CD8-positive, alpha-beta memory T cell (primary cell): ENCODE data around the gene VIPR2. TPM values are rescaled to one million over a fixed set of nuclear protein-coding genes. Genes with fewer than 3 reads are reported as not detected.
A peak's percentile ranks its signal among the peaks of the same experiment; 100 is the strongest.
"Not testable (repeated sequence)": the region's sequence is repeated elsewhere in the genome, so short reads cannot be mapped to it uniquely, and the experiment has no call there.

Experiments used
- CTCF ChIA-PET: fragments of 350-600 bp; sonication (Branson Sonifier 250); formaldehyde crosslinking; loops from one replicate; lab custom pipeline; 2021; ENCODE audit warnings: antibody characterized with exemption; lab: Charles Lee
- POLR2A ChIA-PET: fragments of 350-600 bp; sonication (Branson Sonifier 250); formaldehyde crosslinking; loops from one replicate; lab custom pipeline; 2021; ENCODE audit warnings: antibody characterized with exemption; lab: Charles Lee
- DNase-seq, 5 donors: peaks; one replicate each; pipeline versions ENCODE4 v3.0.0 to v3.0.0-alpha.2; 2020 to 2022; ENCODE audit warnings: mixed read lengths in 1 of 5
- H3K27ac ChIP-seq: one replicate; pipeline ENCODE4 v1.7.0; 2013; ENCODE audit warnings: low read depth, mild to moderate bottlenecking, low read length, moderate library complexity
- H3K27me3 ChIP-seq: 2 replicates; pipeline ENCODE4 v1.7.0; 2013; ENCODE audit warnings: low read length, mild to moderate bottlenecking; ENCODE audit not compliant: insufficient read depth, poor library complexity, severe bottlenecking
- H3K36me3 ChIP-seq: 2 replicates; pipeline ENCODE4 v1.7.0; 2013; ENCODE audit warnings: mild to moderate bottlenecking, low read length, moderate library complexity; ENCODE audit not compliant: insufficient read depth
- H3K4me1 ChIP-seq: 2 replicates; pipeline ENCODE4 v1.7.0; 2013; ENCODE audit warnings: mild to moderate bottlenecking, low read length, moderate library complexity; ENCODE audit not compliant: insufficient read depth
- H3K4me3 ChIP-seq: 2 replicates; pipeline ENCODE4 v1.7.0; 2013; ENCODE audit warnings: mild to moderate bottlenecking, low read length
- H3K9me3 ChIP-seq: 2 replicates; pipeline ENCODE4 v1.7.0; 2013; ENCODE audit warnings: mild to moderate bottlenecking, low read length
- H3K27ac Mint-ChIP-seq, 8 donors: one replicate each; pipeline ENCODE4 v1.8.0; 2020 to 2021; ENCODE audit warnings: mixed read lengths in 8 of 8, mild to moderate bottlenecking in 6 of 8, inconsistent platforms in 3 of 8, moderate library complexity in 3 of 8
- H3K27me3 Mint-ChIP-seq, 2 donors: one replicate each; pipeline ENCODE4 v1.8.0; 2020 to 2021; ENCODE audit warnings: mixed read lengths in 2 of 2, mild to moderate bottlenecking in 1 of 2, moderate library complexity in 1 of 2
- H3K36me3 Mint-ChIP-seq, 3 donors: one replicate each; pipeline ENCODE4 v1.8.0; 2020 to 2021; ENCODE audit warnings: mixed read lengths in 3 of 3, inconsistent platforms in 1 of 3, mild to moderate bottlenecking in 1 of 3
- H3K4me1 Mint-ChIP-seq, 3 donors: one replicate each; pipeline ENCODE4 v1.8.0; 2020 to 2021; ENCODE audit warnings: mixed read lengths in 3 of 3, inconsistent platforms in 1 of 3, mild to moderate bottlenecking in 1 of 3
- H3K4me3 Mint-ChIP-seq, 7 donors: one replicate each; pipeline ENCODE4 v1.8.0; 2020 to 2021; ENCODE audit warnings: mixed read lengths in 7 of 7, mild to moderate bottlenecking in 6 of 7, moderate library complexity in 4 of 7, inconsistent platforms in 2 of 7
- H3K9me3 Mint-ChIP-seq, 5 donors: one replicate each; pipeline ENCODE4 v1.8.0; 2020 to 2022; ENCODE audit warnings: mixed read lengths in 5 of 5, mild to moderate bottlenecking in 3 of 5, moderate library complexity in 2 of 5, inconsistent platforms in 1 of 5
- polyA plus RNA-seq: library from polyadenylated mRNA; unstranded; fragments of 300-500 nt; fragmentation: Illumina TruSeq; gene quantifications from one replicate; pipeline ENCODE4 v1.2.3, GENCODE V29; 2021
- total RNA-seq, 2 experiments: library from RNA; stranded (reverse); gene quantifications; one replicate each; pipeline ENCODE4 v1.2.3, GENCODE V29; 2021

VIPR2 gene
- total and polyA plus RNA-seq, 3 experiments from 2014 or later = 0.15 to 0.61 (median 0.31) TPM

GRCh38 chr7:159177284-159177953, 32.8 kb upstream of the VIPR2 start:
- Histone ChIP-seq H3K4me3 (no peak overlapping the region), H3K27me3 (no peaks in the 10 kb centered on the region), H3K36me3 (no peaks in the 10 kb centered on the region), H3K4me1 (peaks cover 20% of the 10 kb centered on the region), H3K9me3 (peaks cover 3% of the 10 kb centered on the region), H3K27ac (no peak overlapping the region)
- Mint-ChIP-seq H3K27me3 (peaks cover 4% of the 10 kb centered on the region in 2 donors), H3K36me3 (no peaks in the 10 kb centered on the region), H3K9me3 (peaks cover 10 to 20% (median 17%) of the 10 kb centered on the region in 5 donors), H3K4me3 (no peak overlapping the region), H3K27ac (peak overlapping the region in 1 of 8 donors; percentile 6), H3K4me1 (peaks cover 24 to 26% (median 25%) of the 10 kb centered on the region in 3 donors)
- POLR2A ChIA-PET = no interaction called here
- no peak for DNase-seq
- CTCF ChIA-PET = interaction anchor here (0.9 kb wide), 1 partner anchor 55 kb away, joined by 3 read pairs; no protein-coding TSS in a partner anchor

DNA sequence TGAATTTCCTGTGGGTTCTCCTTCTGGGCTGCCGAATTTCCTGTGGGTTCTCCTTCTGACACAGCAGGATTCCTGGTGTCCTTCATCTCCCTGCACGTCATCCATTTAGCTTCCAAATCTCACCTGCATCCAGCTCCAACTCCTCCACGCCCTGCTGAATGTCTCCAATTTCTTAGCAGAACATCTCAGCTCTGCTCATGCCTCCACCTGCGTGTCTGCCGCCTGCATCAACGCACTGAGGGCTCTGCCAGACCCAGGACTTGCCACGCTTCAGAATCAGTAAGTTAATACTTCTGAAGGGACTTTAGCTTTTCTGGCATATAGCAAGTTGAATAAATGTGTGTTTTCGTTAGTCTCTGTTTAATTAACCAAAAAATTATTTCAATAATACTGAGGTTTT, 31.1 kb upstream of the VIPR2 start:
- Mint-ChIP-seq H3K27ac (peak overlapping the region; percentile 16 to 91 (median 78)), H3K4me3 (peak overlapping the region in 2 of 7 donors; percentile 7 to 43), H3K36me3 (no peaks in the 10 kb centered on the region), H3K4me1 (peaks cover 24 to 26% (median 25%) of the 10 kb centered on the region in 3 donors), H3K9me3 (peaks cover 10 to 20% (median 11%) of the 10 kb centered on the region in 5 donors), H3K27me3 (peaks cover 4% of the 10 kb centered on the region in 2 donors)
- H3K36me3 ChIP-seq = no peaks in the 10 kb centered on the region
- POLR2A ChIA-PET = no interaction called here
- H3K4me3 ChIP-seq = no peak overlapping the region
- no peaks in the 10 kb centered on the region for H3K27me3 ChIP-seq
- H3K27ac ChIP-seq = no peak overlapping the region
- peaks cover 3% of the 10 kb centered on the region for H3K9me3 ChIP-seq
- CTCF ChIA-PET = no interaction called here
- peak in 2 of 5 donors; percentile 21 to 53 for DNase-seq
- peaks cover 20% of the 10 kb centered on the region for H3K4me1 ChIP-seq

DNA sequence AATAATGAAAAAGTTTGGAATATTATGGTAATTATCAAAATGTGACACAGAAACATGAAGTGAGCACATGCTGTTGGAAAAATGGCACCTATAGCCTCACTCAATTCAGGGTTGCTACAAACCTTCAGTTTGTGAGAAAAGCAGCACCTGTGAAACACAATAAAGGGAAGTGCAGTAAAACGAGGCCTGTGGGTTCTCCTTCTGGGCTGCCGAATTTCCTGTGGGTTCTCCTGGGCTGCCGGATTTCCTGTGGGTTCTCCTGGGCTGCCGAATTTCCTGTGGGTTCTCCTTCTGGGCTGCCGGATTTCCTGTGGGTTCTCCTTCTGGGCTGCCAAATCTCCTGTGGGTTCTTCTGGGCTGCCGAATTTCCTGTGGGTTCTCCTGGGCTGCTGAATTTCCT, 30.4 kb upstream of the VIPR2 start:
- H3K36me3 ChIP-seq, H3K4me3 ChIP-seq, CTCF ChIA-PET, H3K27me3 Mint-ChIP-seq, H3K27ac ChIP-seq, H3K27me3 ChIP-seq, POLR2A ChIA-PET, H3K36me3 Mint-ChIP-seq, H3K9me3 ChIP-seq: not testable (repeated sequence)
- Mint-ChIP-seq H3K4me1 (peaks cover 24 to 26% (median 25%) of the 10 kb centered on the region in 3 donors), H3K27ac (peak overlapping the region in 5 of 8 donors; percentile 40 to 97 (median 87)), H3K9me3 (peaks cover 7 to 15% (median 11%) of the 10 kb centered on the region in 5 donors), H3K4me3 (peak overlapping the region in 3 of 7 donors; percentile 20 to 59 (median 44))
- H3K4me1 ChIP-seq = peaks cover 20% of the 10 kb centered on the region
- DNase-seq = peak in 4 of 5 donors; percentile 23 to 73 (median 50)

DNA sequence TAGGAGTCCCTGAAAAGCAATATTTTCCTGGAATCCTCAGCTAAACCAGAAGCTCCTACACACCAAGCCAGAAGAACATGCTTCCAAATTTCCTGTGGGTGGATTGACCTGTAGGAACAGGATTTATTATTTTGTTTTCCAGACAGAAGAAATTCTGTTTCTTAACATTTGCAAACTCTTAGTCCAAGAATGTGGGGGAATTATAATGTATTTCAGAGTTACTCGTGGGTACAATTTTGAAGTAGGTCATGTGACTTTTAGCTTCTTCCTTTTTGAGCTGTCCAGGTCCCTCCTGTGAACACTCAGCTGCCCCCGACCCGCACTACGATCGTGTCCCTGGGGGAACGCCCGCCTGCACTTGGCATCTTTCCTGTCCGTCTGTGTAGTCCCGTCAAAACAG, 27.7 kb upstream of the VIPR2 start:
- peaks cover 24 to 26% (median 25%) of the 10 kb centered on the region in 3 donors for H3K4me1 Mint-ChIP-seq
- no peak for DNase-seq
- Histone ChIP-seq H3K27me3 (no peaks in the 10 kb centered on the region), H3K36me3 (no peaks in the 10 kb centered on the region), H3K27ac (no peak overlapping the region), H3K4me3 (no peak overlapping the region), H3K4me1 (peaks cover 20% of the 10 kb centered on the region), H3K9me3 (peaks cover 3% of the 10 kb centered on the region)
- CTCF ChIA-PET = no interaction called here
- H3K36me3 Mint-ChIP-seq = no peaks in the 10 kb centered on the region
- H3K9me3 Mint-ChIP-seq = peaks cover 7 to 15% (median 11%) of the 10 kb centered on the region in 5 donors
- H3K27ac Mint-ChIP-seq = no peak overlapping the region
- peaks cover 1 to 4% of the 10 kb centered on the region in 2 donors for H3K27me3 Mint-ChIP-seq
- POLR2A ChIA-PET = no interaction called here
- peak overlapping the region in 1 of 7 donors; percentile 56 for H3K4me3 Mint-ChIP-seq

DNA sequence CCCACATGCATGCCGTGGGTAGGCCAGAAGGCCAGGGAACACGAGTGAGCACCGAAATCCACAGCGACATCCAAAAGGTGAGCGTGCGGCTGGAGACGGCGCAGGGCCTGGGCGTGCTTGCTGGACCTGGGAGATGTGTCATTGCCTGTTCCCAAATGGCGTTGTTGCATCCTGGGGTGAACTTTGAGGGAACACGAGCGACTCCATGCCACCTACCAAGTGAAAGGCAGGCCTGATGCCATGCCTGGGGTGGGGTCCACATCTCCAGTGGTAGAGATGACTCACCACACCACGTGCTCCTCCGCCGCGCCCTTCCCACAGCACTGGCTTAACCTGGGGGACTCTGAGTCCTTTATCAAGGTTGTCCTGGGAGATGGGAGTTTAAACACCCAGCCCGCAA, 24.7 kb upstream of the VIPR2 start:
- Mint-ChIP-seq H3K9me3 (peaks cover 2 to 12% (median 6%) of the 10 kb centered on the region in 5 donors), H3K27ac (no peak overlapping the region), H3K27me3 (peaks cover 1 to 4% of the 10 kb centered on the region in 2 donors), H3K36me3 (no peaks in the 10 kb centered on the region), H3K4me3 (no peak overlapping the region), H3K4me1 (peaks cover 9 to 11% (median 9%) of the 10 kb centered on the region in 3 donors)
- no peak for DNase-seq
- Histone ChIP-seq H3K9me3 (no peaks in the 10 kb centered on the region), H3K27me3 (no peaks in the 10 kb centered on the region), H3K4me1 (peaks cover 4% of the 10 kb centered on the region), H3K4me3 (no peak overlapping the region), H3K27ac (no peak overlapping the region), H3K36me3 (no peaks in the 10 kb centered on the region)
- ChIA-PET CTCF (no interaction called here), POLR2A (no interaction called here)

- Mint-ChIP-seq H3K27ac (no peak overlapping the region), H3K9me3 (no peaks in the 10 kb centered on the region), H3K4me3 (no peak overlapping the region), H3K4me1 (no peaks in the 10 kb centered on the region), H3K27me3 (peaks cover 1 to 4% of the 10 kb centered on the region in 2 donors), H3K36me3 (no peaks in the 10 kb centered on the region)
- no peaks in the 10 kb centered on the region for H3K27me3 ChIP-seq
- no peaks in the 10 kb centered on the region for H3K36me3 ChIP-seq
- no peak overlapping the region for H3K4me3 ChIP-seq
- H3K4me1 ChIP-seq = no peaks in the 10 kb centered on the region
- POLR2A ChIA-PET = no interaction called here
- DNase-seq = no peak
- H3K9me3 ChIP-seq = no peaks in the 10 kb centered on the region
- H3K27ac ChIP-seq = no peak overlapping the region
- CTCF ChIA-PET = no interaction called here
Measured at GRCh38 chr7:159167139-159167538, 22.5 kb upstream of the VIPR2 start.

- H3K27me3 Mint-ChIP-seq = peaks cover 1 to 4% of the 10 kb centered on the region in 2 donors
- H3K9me3 ChIP-seq = no peaks in the 10 kb centered on the region
- H3K4me3 ChIP-seq = no peak overlapping the region
- no peaks in the 10 kb centered on the region for H3K9me3 Mint-ChIP-seq
- H3K4me1 ChIP-seq = no peaks in the 10 kb centered on the region
- ChIA-PET CTCF (no interaction called here), POLR2A (no interaction called here)
- no peaks in the 10 kb centered on the region for H3K4me1 Mint-ChIP-seq
- no peaks in the 10 kb centered on the region for H3K36me3 ChIP-seq
- H3K36me3 Mint-ChIP-seq = no peaks in the 10 kb centered on the region
- H3K27me3 ChIP-seq = no peaks in the 10 kb centered on the region
- H3K4me3 Mint-ChIP-seq = no peak overlapping the region
- no peak overlapping the region for H3K27ac ChIP-seq
- no peak for DNase-seq
- no peak overlapping the region for H3K27ac Mint-ChIP-seq
Measured at GRCh38 chr7:159166530-159166929, 21.9 kb upstream of the VIPR2 start.

DNA sequence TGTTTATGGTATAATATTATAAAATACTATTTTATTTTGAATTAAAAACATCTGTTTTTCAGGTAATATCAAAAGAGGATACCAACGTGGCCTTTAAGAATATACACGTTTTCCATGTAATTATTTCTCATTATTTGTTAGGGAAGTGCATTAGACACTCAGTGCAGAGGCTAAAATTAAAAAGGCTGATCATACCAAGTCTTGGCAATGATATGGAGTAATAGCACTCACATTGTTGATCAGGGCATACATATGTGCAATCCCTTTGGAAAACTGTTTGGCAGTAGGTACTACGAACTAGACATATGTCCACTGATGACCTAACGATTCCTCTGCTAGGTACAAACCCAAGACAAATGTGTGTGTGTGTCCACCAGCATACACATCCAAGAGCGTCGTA, 20.7 kb upstream of the VIPR2 start:
- H3K27me3 Mint-ChIP-seq = peaks cover 1 to 4% of the 10 kb centered on the region in 2 donors
- H3K4me1 Mint-ChIP-seq = no peaks in the 10 kb centered on the region
- H3K9me3 ChIP-seq = no peaks in the 10 kb centered on the region
- no peak for DNase-seq
- H3K27ac Mint-ChIP-seq = no peak overlapping the region
- H3K4me3 Mint-ChIP-seq = no peak overlapping the region
- H3K36me3 ChIP-seq = no peaks in the 10 kb centered on the region
- ChIA-PET CTCF (no interaction called here), POLR2A (no interaction called here)
- no peaks in the 10 kb centered on the region for H3K36me3 Mint-ChIP-seq
- H3K27me3 ChIP-seq = no peaks in the 10 kb centered on the region
- H3K27ac ChIP-seq = no peak overlapping the region
- no peaks in the 10 kb centered on the region for H3K4me1 ChIP-seq
- no peaks in the 10 kb centered on the region for H3K9me3 Mint-ChIP-seq
- H3K4me3 ChIP-seq = no peak overlapping the region
